Gastroesophageal sphincter (tissue), 3 donors: ENCODE measurements around the gene FAM171A1.

ENCODE experiments used
- POLR2AphosphoS5 ChIP-seq: sonication (generic); formaldehyde crosslinking; IDR thresholded peaks from one replicate; pipeline ENCODE4 v1.6.1; 2017; ENCODE audit warnings: antibody characterized with exemption
- TF ChIP-seq, protein P1 (sequence below), 4 experiments: fragments of 200-600 bp in 2 of 4; fragments of 450-650 bp in 2 of 4; sonication (generic) in 1 of 4; IDR thresholded peaks; one replicate each; pipeline ENCODE4 v1.5.1; 2017 to 2019; ENCODE audit warnings: antibody characterized with exemption in 4 of 4, mild to moderate bottlenecking in 2 of 4, moderate library complexity in 2 of 4

DNA sequence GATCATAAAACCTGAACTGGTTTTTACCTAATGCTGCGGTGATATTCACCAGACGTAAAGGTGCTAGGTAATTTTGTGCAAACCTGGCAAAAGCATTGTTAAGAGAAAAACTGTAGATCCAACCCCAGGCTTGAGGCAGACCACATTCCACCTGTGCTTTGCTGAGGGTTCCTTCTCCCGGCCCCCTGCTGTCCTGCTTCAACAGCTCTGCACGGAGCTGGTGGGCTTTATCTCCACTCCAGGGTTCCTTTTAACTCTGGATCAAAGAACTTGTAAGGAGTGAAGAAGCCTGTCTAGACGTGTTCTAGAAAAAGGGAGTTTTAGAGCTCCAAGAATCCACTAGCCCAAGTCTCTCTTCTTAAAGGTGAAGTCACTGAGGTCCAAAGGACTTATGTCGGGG lies 115.1 kb downstream of the FAM171A1 start:
- TF ChIP-seq, protein P1, sequence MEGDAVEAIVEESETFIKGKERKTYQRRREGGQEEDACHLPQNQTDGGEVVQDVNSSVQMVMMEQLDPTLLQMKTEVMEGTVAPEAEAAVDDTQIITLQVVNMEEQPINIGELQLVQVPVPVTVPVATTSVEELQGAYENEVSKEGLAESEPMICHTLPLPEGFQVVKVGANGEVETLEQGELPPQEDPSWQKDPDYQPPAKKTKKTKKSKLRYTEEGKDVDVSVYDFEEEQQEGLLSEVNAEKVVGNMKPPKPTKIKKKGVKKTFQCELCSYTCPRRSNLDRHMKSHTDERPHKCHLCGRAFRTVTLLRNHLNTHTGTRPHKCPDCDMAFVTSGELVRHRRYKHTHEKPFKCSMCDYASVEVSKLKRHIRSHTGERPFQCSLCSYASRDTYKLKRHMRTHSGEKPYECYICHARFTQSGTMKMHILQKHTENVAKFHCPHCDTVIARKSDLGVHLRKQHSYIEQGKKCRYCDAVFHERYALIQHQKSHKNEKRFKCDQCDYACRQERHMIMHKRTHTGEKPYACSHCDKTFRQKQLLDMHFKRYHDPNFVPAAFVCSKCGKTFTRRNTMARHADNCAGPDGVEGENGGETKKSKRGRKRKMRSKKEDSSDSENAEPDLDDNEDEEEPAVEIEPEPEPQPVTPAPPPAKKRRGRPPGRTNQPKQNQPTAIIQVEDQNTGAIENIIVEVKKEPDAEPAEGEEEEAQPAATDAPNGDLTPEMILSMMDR (IDR thresholded peaks at IDR 0.05): no peak
- TF ChIP-seq POLR2AphosphoS5: no peak
